Globus pallidus (tissue), 1 donor: ENCODE measurements around the gene DBX1.

ENCODE experiments used
- DNase-seq: peaks from one replicate; pipeline ENCODE4 v3.0.0-alpha.2; 2015; ENCODE audit warnings: low spot score

DBX1 gene

DNA sequence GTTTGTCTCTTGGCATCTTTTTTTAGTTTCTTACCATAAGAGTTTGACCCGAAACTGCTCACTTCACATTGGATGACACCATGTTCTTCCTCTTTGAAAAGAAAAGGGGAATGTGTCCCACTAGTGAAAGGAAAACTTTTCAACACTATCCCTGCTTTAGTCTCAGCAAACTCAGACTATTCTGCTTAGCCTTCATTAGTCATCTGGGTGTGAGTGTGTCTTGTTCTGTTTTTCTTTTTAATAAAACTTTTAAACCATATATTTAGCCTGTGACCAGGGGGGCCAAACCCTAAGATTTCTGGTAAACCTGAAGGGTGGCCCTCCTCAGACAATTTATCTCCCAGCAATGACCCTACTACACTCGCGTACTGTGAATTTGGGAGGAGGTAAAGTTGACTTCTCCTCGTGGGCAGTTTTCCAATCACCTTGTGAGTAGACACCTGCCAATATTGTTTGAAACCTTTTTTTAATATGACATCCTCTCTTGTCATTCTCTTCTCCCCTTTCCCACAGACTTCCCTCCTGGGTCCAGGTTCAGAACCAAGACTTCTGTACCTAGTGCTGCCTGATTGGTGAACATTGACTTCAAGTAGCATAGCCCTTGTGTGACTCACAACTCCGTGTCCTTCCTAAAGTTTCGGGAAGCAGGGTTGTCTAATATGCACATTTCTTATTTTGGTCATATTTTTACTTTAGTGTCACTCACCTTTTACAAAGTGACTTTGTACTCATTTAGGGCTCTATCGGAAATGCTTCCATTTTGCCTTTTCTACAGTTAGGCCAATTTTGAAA, 39.9 kb downstream of the DBX1 start:
- DNase-seq: no peak

DNA sequence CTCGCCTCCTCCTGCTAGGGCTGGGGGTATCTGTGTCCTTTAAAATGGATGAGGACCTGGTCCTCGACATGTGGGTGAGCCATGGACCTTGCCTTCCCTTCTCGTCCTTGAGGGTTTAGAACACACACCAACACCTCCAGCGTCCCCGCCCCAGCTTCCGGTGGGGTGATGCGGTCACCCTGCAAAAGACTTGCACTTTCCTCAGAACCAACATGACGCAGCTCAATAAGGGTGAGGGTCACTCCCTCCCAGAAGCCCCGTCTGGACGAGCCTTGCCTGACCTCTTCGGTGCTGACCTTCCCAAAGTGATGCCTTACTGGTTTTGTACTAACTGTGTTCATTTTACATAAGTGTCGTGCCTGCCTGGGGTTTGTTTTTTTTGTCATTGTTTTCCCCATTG, 41.0 kb downstream of the DBX1 start:
- no peak for DNase-seq

DNA sequence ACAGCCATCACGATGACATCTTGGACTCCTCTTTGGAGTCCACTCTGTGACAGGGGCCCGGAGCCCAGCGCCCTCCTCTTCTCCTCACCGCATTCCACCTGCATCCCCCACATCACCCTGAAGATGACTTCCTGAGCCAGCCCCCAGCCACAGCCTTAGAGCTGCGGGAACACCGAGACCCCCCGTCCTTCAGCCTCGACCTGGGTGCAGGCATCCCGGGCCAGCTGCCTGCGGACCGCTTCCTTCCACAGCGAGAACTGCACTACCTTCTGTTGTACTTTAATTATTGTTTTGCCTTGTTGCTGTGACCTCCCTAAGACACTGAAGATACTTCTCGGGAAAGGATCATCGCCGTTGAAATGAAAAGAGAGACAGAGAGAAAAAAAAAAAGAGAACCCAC, 42.1 kb downstream of the DBX1 start:
- no peak for DNase-seq

DNA sequence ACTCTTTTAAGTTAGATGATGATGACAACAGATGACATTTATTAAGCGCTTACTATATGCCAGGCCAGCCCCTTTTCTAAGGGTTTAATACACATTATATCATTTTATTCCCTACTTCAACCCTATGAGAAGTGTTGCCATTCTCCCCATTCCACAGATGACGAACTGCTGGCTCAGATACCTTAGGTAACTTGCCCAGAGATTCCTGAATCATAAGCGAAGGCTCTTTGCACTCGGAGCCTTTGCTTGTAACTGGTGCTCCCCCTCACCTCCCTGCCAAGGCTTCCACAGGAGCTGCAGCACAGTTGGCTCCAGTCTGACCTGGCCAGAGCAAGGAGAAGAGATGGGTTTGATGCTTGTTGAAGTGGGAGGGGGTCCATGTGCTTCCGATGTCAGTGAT, 43.0 kb downstream of the DBX1 start:
- no peak for DNase-seq

DNA sequence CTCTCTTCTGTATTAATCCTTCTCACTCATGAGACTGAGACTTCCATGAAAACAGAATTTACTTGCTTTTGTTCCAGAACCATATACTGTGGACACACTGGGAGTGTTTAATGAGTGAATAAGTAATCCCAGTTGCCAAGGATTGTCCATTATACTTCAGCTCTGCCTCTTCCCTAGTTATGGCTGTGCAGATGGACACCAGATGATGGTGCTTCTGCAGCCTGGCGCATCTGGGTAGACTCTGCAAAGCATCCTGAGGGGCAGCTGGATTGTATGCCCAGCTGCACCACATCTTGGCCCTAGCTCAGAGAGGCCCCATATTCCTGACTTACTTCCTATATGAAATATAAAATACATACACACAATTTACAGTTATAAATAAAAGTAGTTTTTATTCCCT, 43.5 kb downstream of the DBX1 start:
- no peak for DNase-seq

DNA sequence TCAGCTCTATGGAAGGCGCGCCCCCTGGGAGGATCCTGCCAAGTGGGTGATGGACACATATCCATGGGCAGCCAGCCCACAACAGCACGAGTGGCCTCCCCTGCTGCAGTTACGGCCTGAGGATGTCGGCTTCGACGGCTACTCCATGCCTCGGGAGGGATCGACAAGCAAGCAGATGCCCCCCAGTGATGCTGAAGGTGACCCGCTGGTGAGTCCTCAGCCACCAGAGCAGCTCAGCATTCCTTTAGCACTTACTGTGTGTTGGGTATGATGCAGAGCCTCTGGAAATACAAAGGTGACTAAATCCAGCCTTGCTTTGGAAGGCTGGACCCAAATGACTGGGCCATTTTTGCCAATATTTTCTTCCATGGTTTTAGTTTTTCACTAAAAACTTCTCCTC, 45.7 kb downstream of the DBX1 start:
- DNase-seq: no peak

DNA sequence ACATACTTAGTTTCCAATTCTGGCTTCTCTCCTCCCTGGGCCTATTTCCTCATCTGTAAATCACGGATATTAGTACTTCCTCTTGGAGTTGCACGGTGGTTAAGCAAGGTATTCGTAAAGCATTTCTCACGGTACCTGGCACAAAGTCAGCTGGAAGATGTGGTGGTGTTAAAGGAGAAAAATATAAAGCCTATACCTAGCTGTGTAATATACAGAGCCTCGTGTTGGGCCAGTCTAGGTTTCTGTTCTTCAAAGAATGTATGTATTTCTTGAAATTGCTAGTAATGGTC, 47.2 kb downstream of the DBX1 start:
- DNase-seq: no peak

DNA sequence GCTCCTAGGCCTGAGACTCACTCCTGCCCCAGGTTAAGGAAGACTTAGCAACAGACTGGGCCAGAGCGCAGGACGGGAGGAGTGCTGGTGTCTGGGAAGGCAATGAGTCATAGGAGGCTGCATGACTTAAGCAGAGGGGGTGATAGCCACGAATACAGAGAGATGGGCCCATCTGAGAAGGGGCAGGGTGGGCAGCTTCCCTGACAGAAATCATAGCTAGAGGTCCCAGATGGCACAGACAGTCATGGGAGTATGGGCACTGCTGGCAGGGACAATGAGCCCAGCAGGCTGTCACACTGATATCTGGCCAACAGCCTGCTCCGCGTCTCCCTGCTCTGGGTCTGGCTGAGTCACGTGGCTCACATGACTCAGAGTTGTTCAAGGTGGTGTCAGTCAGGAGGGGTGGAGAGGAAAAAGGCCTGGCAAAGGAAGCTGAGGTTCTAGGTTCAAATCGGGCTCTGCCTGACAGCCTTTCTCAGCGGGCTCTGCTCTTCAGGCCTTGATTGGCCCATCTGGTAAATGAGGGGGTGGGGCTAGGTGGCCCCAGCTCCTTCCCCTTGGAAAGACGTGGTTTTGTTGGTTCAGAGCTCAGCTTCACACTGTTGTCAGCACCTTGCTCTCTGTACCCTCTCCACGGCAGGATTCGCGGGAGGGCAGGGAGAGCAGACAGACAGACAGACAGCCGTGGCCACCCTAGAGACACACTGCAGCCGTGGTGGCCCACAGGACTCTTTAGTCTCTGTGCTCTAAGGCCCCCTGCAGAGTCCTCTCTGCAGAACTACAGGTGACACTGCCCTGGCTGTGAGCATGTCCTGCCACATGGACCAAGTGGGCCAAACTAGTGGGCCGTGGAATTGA, 47.8 kb downstream of the DBX1 start:
- peak; percentile 77 for DNase-seq

DNA sequence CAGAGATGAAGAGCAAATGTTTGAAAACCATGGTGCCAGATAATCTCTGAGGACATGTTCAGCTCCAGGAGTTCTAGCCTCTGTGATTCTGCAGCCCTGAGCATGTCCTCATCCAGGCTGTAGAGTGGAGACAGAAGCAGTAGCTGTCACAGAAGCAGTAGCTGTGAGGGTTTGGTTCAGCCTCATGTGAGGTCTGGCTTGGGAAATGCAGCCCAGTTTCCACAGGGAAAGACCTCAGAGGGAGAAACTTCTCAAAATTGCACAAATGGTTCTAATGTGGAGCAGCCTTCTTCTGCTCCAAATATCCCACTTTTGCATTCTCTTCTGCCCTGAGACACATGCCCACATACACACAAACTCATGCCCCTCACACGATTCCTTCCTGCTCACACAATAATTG, 48.4 kb downstream of the DBX1 start:
- DNase-seq: no peak

DNA sequence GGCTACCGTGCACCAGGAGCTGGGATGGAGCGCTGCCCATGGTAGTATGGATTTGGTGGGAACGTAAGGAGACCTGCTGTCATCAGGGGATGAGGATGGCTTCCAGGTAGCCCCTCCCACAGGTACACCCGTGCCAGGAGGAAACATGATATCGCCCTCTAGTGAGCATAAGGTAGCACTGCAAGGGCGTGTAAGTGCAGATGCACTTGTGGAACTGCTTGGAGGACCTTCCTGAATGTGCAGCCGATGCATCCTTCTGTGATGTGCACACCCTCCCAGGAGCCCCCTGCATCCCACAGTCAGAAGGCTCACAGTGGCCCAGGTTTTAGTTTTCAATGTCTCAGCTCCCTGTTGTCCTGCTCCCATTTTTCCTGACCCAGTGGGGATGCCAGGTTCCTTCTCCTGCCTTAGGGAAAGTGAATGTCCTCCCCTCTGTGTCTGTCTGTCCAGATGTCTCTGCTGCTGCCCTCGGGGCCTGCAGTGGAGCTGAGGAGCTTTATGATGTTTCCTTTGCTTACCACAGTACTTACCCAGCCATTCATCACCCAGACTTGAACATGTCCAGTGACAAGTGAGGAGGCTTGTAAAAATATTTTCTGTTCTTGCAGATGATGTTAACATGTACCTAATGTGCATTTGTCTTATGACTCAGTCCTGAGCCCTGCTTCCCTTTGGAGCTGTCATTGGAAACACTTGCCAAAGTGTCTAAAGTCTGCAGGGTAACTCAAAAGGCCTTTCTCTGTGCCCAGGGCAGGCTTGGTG, 49.2 kb downstream of the DBX1 start:
- DNase-seq: no peak

DNA sequence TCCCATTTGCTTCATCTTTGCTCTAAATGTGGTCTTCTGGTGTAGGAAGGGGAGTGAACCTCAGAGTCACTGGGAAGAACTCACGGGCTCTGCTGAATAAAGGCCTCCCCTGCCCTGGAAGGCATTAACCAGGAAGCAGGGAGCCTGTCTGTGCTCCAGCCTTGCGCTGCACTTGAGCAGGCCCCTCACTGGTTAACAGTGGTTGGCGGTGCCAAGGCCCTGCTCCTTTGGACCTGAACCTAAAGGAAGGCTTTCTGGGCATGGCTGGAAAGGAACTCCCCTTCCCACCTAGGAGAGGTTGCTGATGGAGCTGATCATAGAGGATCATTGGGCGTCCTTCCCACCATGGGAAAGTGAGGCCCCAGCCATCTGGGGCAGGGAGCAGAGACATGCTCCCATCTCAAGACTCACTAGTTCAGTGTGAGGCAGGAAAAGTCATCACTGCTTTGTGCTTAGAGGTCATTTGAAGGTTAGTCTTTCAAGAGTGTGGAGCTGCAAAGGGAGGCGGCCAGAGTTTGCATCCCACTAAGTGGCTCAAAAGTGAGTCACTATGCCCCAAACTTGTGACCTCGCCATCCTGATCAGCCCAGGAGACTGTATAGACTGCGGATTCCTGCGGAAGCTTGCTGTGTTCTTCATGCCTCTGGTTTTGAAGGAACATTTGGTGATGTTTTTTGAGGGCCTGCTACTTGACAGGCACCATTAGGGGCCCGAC, 50.4 kb downstream of the DBX1 start:
- no peak for DNase-seq
